ENCODE measurements around the gene EML6.

DNA sequence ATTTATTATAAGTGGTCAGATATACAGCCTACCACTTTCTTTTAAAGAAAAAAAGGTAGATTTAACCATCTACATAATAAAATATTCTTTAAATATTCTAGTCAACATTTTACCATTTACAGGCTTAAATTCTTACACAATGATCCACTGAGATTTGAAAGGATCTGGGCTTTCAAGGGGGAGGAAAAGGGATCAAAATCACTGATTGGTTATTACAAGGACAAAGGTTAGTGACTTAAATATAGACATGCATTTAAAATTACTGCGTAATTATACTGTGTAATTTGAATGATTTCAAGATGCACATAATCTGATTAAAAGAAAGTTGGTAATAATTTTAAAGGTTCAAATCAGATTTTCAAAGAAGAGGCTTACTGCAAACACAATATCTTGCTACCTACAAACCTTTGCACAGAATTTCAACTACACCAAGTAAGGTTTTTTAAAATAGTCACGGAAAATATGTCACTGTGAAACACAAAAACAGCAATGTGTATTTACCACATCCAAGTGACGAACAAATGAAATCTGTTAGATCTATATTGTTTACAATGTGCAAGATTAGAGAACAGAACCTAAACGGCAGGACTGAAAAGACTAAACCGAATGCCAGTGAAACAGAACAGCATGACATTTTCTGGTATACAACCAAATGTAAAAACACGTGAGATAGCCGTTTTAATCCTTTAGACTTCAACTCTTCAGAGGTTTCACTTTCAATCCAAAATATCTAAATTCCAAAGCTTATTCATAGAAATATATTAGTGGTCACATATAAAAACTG, 286.0 kb downstream of the EML6 start:
- TF ChIP-seq, protein P1, sequence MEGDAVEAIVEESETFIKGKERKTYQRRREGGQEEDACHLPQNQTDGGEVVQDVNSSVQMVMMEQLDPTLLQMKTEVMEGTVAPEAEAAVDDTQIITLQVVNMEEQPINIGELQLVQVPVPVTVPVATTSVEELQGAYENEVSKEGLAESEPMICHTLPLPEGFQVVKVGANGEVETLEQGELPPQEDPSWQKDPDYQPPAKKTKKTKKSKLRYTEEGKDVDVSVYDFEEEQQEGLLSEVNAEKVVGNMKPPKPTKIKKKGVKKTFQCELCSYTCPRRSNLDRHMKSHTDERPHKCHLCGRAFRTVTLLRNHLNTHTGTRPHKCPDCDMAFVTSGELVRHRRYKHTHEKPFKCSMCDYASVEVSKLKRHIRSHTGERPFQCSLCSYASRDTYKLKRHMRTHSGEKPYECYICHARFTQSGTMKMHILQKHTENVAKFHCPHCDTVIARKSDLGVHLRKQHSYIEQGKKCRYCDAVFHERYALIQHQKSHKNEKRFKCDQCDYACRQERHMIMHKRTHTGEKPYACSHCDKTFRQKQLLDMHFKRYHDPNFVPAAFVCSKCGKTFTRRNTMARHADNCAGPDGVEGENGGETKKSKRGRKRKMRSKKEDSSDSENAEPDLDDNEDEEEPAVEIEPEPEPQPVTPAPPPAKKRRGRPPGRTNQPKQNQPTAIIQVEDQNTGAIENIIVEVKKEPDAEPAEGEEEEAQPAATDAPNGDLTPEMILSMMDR (conservative IDR thresholded peaks at IDR 0.05 in 1 of 2, IDR thresholded peaks at IDR 0.05 in 1 of 2; ENCODE audit: low read depth in 1 of 2, low read length in 2 of 2) = no peak
- no peak for TF ChIP-seq EZH2 (IDR thresholded peaks at IDR 0.05; ENCODE audit: low read length, missing control alignments)

Measured in fibroblast of lung (primary cell).